PFSK-1 (cell line): ENCODE measurements around the gene MED6.

Experiments
- FOXP2 ChIP-seq: optimal IDR thresholded peaks from 2 replicates; pipeline ENCODE3; 2011; ENCODE audit warnings: borderline replicate concordance, control low read depth, inconsistent platforms; ENCODE audit not compliant: insufficient read depth; ENCODE audit errors: extremely low read length, extremely low read depth
- POLR2AphosphoS5 ChIP-seq: IDR thresholded peaks from 2 replicates; pipeline ENCODE4 v1.6.1; 2012; ENCODE audit warnings: low read depth, mild to moderate bottlenecking, control low read depth, low read length, moderate library complexity
- SIN3A ChIP-seq: IDR thresholded peaks from 2 replicates; pipeline ENCODE4 v1.6.1; 2012; ENCODE audit warnings: mild to moderate bottlenecking, low read length, moderate library complexity, borderline replicate concordance; ENCODE audit not compliant: insufficient read depth
- TAF1 ChIP-seq: IDR thresholded peaks from 2 replicates; pipeline ENCODE4 v1.6.1; 2012; ENCODE audit warnings: low read length, control low read depth, borderline replicate concordance; ENCODE audit not compliant: insufficient read depth
- TF ChIP-seq, protein P1 (sequence below), 2 experiments: IDR thresholded peaks; 2 replicates each; pipeline versions ENCODE4 v1.6.1 to v1.8.0; 2011 to 2012; ENCODE audit warnings: low read depth in 2 of 2, low read length in 2 of 2, control low read depth in 1 of 2, inconsistent platforms in 1 of 2, mild to moderate bottlenecking in 1 of 2, moderate library complexity in 1 of 2; ENCODE audit not compliant: insufficient read depth in 1 of 2

MED6 gene

DNA sequence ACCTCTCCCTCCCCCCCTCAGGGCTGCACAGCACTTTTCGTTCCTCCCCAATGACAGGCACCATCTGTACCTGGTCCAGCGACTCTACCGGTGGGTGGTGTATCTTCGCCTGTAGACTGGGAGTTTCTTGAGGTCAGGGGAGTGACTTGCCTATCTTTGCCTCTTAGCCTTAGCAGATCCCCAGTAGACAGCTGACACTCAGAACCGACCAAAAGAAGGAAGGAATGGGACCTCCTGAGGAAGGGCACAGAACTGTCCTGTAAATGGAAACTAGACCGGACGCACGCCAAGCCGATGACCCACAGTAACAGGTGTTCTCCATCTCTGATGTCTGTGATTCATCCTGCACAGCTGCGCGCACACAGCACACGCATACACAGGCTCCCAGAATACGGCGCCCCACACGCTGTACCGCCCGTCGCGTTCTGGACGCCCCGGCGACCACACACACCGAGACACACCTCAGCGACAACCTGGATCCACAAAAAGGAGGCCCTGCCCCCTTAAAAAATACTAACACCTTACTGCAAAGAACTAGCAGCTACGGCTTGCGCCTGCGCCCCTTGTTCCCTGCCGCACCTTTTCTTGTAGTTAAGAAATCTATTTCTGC is 40.6 kb upstream of the MED6 start:
- no peak for TF ChIP-seq POLR2AphosphoS5
- TF ChIP-seq FOXP2 = peak; percentile 37

DNA sequence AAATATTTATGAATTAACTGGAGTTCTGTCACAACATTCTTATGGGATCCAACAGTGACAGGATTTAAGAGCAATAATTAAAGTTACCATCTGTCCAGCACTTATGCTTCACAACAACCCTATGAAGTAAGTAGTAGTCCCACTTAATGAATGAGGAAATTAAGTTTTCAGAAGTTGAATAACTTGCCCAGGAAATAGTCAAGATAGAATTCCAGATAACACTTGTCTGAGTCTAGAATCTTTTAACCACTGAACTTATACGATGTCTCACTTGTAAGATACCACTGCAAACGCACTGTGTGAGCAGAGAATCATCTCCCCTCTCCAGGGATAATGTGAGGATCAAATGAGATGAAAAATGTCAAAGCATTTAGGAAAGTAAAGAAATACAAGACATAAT is 38.0 kb upstream of the MED6 start:
- no peak for TF ChIP-seq SIN3A
- no peak for TF ChIP-seq TAF1
- TF ChIP-seq FOXP2 = no peak
- no peak for TF ChIP-seq POLR2AphosphoS5
- TF ChIP-seq, protein P1, sequence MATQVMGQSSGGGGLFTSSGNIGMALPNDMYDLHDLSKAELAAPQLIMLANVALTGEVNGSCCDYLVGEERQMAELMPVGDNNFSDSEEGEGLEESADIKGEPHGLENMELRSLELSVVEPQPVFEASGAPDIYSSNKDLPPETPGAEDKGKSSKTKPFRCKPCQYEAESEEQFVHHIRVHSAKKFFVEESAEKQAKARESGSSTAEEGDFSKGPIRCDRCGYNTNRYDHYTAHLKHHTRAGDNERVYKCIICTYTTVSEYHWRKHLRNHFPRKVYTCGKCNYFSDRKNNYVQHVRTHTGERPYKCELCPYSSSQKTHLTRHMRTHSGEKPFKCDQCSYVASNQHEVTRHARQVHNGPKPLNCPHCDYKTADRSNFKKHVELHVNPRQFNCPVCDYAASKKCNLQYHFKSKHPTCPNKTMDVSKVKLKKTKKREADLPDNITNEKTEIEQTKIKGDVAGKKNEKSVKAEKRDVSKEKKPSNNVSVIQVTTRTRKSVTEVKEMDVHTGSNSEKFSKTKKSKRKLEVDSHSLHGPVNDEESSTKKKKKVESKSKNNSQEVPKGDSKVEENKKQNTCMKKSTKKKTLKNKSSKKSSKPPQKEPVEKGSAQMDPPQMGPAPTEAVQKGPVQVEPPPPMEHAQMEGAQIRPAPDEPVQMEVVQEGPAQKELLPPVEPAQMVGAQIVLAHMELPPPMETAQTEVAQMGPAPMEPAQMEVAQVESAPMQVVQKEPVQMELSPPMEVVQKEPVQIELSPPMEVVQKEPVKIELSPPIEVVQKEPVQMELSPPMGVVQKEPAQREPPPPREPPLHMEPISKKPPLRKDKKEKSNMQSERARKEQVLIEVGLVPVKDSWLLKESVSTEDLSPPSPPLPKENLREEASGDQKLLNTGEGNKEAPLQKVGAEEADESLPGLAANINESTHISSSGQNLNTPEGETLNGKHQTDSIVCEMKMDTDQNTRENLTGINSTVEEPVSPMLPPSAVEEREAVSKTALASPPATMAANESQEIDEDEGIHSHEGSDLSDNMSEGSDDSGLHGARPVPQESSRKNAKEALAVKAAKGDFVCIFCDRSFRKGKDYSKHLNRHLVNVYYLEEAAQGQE (IDR thresholded peaks at IDR 0.05; ENCODE audit: insufficient read depth in 1 of 2, low read depth in 2 of 2, low read length in 2 of 2) = no peak

DNA sequence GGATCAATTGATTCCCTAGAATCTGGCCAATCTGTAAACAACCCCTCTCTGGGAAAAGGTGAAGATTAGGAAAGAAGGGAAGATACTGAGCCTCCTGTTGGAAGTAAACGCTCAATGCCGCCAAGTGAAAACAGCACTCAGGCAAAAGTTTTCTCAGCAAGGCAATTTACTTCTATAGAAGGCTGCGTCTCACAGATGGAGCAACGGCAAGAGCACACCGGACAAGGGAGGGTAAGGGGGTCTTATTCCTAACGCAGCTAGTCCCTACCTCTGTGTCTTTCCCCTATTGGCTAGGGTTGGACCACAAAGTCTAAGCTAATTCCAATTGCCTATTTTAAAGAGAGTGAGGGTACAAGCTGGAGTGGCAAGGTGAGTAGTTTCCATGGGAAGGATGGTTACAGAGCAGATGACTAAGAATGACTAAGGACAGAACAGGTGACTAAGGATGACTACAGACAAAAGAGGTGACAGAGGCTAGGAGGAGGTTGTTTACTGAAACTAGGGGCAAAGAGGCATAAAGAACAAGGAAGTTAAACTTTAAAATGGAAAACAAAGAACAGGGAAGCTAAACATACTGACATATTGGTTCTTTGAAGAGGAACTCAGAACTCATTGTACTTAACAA is 35.6 kb upstream of the MED6 start:
- TF ChIP-seq, protein P1 (IDR thresholded peaks at IDR 0.05; ENCODE audit: insufficient read depth in 1 of 2, low read depth in 2 of 2, low read length in 2 of 2) = no peak
- TF ChIP-seq TAF1 (no peak), FOXP2 (no peak), POLR2AphosphoS5 (no peak), SIN3A (no peak)

DNA sequence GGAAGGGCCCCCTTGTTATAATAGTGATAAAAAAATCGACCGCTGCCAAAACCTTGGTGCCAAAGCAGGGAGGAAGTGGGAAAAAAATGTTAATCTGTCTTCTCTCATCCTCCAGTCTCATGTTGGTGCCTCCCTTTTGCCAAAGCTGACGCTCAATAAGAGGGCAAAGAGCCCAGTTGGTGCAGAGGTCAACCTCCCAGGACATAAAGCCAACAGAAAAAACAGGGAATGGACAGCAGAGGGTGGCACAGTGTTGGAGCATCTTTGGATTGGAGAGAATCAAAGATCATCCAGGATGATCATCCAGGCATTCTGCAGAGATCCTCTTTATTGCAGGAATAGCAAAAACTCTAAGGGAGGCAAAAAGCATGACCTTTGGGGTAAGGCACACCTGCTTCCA is 31.5 kb upstream of the MED6 start:
- no peak for TF ChIP-seq SIN3A
- no peak for TF ChIP-seq POLR2AphosphoS5
- no peak for TF ChIP-seq FOXP2
- TF ChIP-seq TAF1 = no peak

DNA sequence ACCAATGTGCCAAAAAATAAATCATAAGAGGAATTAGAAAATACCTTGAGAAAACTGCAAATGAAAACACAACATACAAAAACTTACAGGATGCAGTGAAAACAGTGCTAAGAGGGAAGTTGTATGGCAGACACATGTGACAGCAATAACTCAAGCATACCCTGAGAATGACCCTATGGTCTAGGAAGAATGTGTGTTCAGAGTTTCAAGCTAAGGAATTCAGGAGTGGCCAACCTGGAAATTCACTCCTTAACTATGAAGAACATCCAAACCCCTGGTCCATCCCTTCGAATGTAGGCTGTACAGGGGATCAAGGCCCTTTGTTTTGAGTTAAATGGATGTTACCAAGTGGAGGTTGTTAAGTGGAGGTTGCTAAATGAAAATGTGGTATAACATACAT is 24.5 kb upstream of the MED6 start:
- TF ChIP-seq, protein P1 (IDR thresholded peaks at IDR 0.05; ENCODE audit: insufficient read depth in 1 of 2, low read depth in 2 of 2, low read length in 2 of 2) = no peak
- no peak for TF ChIP-seq TAF1
- no peak for TF ChIP-seq POLR2AphosphoS5
- TF ChIP-seq FOXP2 = no peak
- TF ChIP-seq SIN3A = no peak

DNA sequence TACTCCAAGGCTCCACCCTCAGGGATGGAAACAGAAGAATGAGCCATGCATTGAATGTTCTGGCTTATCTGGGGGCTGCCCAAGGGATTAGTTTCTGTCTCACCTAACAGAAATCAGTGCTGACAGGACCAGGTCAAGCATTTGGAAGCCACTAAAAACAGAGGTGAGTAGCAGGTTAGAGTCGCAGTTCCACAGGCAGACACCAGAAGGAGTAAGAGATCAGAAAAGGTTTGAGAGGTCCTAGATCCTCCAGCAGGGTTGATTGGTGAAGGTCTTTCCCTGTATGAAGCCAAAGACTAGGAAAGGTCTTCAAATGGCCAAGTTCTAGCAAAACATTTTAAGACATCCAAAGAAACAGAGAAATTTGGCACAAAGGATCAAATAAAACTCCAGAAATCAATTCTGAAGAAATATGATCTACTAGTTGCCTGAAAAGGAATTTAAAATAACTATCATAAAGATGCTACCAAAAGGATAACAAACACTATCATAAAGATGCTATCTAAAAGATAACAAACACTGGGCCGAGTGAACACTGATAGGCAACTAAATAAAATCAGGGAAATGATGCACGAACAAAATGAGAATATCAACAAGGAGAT is 21.8 kb upstream of the MED6 start:
- TF ChIP-seq, protein P1 (IDR thresholded peaks at IDR 0.05; ENCODE audit: insufficient read depth in 1 of 2, low read depth in 2 of 2, low read length in 2 of 2) = no peak
